ENCODE measurements around the gene SSX2IP.
"Not testable (repeated sequence)": the region's sequence is repeated elsewhere in the genome, so short reads cannot be mapped to it uniquely, and the experiment has no call there.

Gene SSX2IP

GRCh38 chr1:84675106-84675505 lies 15.2 kb downstream of the SSX2IP start:
- DNase-seq, result no peak

- DNase-seq, result no peak
These were observed 15.6 kb downstream of the SSX2IP start for GRCh38 chr1:84674705-84675104.

GRCh38 chr1:84674021-84674420 lies 16.2 kb downstream of the SSX2IP start:
- no peak for DNase-seq

- DNase-seq, result no peak
These were observed 18.0 kb downstream of the SSX2IP start for GRCh38 chr1:84672080-84672854.

GRCh38 chr1:84669831-84670230 lies 20.4 kb downstream of the SSX2IP start:
- no peak for DNase-seq

- DNase-seq, result no peak
These were observed 22.1 kb downstream of the SSX2IP start for GRCh38 chr1:84668185-84668584.

GRCh38 chr1:84665703-84666317 lies 24.5 kb downstream of the SSX2IP start:
- no peak for DNase-seq

- DNase-seq, result no peak
These were observed 37.1 kb downstream of the SSX2IP start for GRCh38 chr1:84653130-84653677.

- DNase-seq, result no peak
These were observed 45.8 kb downstream of the SSX2IP start for GRCh38 chr1:84644472-84644871.

GRCh38 chr1:84643183-84643582 lies 47.1 kb downstream of the SSX2IP start:
- DNase-seq, result no peak

- DNase-seq, result no peak
These were observed 47.5 kb downstream of the SSX2IP start for GRCh38 chr1:84642774-84643173.

GRCh38 chr1:84639731-84640130 lies 50.5 kb downstream of the SSX2IP start:
- DNase-seq, result not testable (repeated sequence)

- DNase-seq, result no peak
These were observed 54.8 kb downstream of the SSX2IP start for GRCh38 chr1:84635429-84635828.

- no peak for DNase-seq
These were observed 55.6 kb downstream of the SSX2IP start for GRCh38 chr1:84634536-84635205.

- DNase-seq, result no peak
These were observed 57.4 kb downstream of the SSX2IP start for GRCh38 chr1:84632673-84633434.

GRCh38 chr1:84632137-84632536 lies 58.1 kb downstream of the SSX2IP start:
- DNase-seq, result no peak

GRCh38 chr1:84624876-84625275 lies 65.4 kb downstream of the SSX2IP start:
- no peak for DNase-seq

GRCh38 chr1:84621553-84621952 lies 68.7 kb downstream of the SSX2IP start:
- DNase-seq, result no peak

GRCh38 chr1:84620720-84621313 lies 69.4 kb downstream of the SSX2IP start:
- peak; percentile 96 for DNase-seq

- DNase-seq, result peak; percentile 75
These were observed 70.7 kb downstream of the SSX2IP start for GRCh38 chr1:84619383-84620102.

GRCh38 chr1:84617349-84617748 lies 72.9 kb downstream of the SSX2IP start:
- no peak for DNase-seq

GRCh38 chr1:84615790-84616189 lies 74.5 kb downstream of the SSX2IP start:
- no peak for DNase-seq

Measured in activated CD8-positive, alpha-beta memory T cell treated with anti-CD3 and anti-CD28 coated beads, Interleukin-2, amount 50 U/mL, for 48 hours (primary cell).